Right hindlimb (tissue), 1 donor: ENCODE measurements around the gene TBC1D19.
"Not testable (repeated sequence)": the region's sequence is repeated elsewhere in the genome, so short reads cannot be mapped to it uniquely, and the experiment has no call there.

ENCODE experiments used
- DNase-seq: peaks from one replicate; pipeline ENCODE4 v3.0.0-alpha.2; 2018

TBC1D19 gene

GRCh38 chr4:26687728-26688127 is 103.8 kb downstream of the TBC1D19 start:
- no peak for DNase-seq

GRCh38 chr4:26690506-26690905 is 106.6 kb downstream of the TBC1D19 start:
- no peak for DNase-seq

- no peak for DNase-seq
Observed at GRCh38 chr4:26692014-26692726, 108.3 kb downstream of the TBC1D19 start.

- not testable (repeated sequence) for DNase-seq
Observed at GRCh38 chr4:26694131-26694530, 110.2 kb downstream of the TBC1D19 start.

- no peak for DNase-seq
Observed at GRCh38 chr4:26700110-26700509, 116.2 kb downstream of the TBC1D19 start.

GRCh38 chr4:26701095-26701494 is 117.2 kb downstream of the TBC1D19 start:
- no peak for DNase-seq

GRCh38 chr4:26701786-26702227 is 117.9 kb downstream of the TBC1D19 start:
- no peak for DNase-seq

- DNase-seq = no peak
Observed at GRCh38 chr4:26707342-26707741, 123.5 kb downstream of the TBC1D19 start.

- no peak for DNase-seq
Observed at GRCh38 chr4:26709246-26709645, 125.4 kb downstream of the TBC1D19 start.

- DNase-seq = no peak
Observed at GRCh38 chr4:26713563-26714151, 129.8 kb downstream of the TBC1D19 start.

- DNase-seq = no peak
Observed at GRCh38 chr4:26715636-26716242, 131.9 kb downstream of the TBC1D19 start.

- DNase-seq = no peak
Observed at GRCh38 chr4:26717332-26717731, 133.4 kb downstream of the TBC1D19 start.

GRCh38 chr4:26719954-26720552 is 136.2 kb downstream of the TBC1D19 start:
- DNase-seq = no peak

- no peak for DNase-seq
Observed at GRCh38 chr4:26721685-26722084, 137.8 kb downstream of the TBC1D19 start.

- no peak for DNase-seq
Observed at GRCh38 chr4:26723216-26723615, 139.3 kb downstream of the TBC1D19 start.

- DNase-seq = no peak
Observed at GRCh38 chr4:26724534-26724933, 140.7 kb downstream of the TBC1D19 start.

- DNase-seq = no peak
Observed at GRCh38 chr4:26726655-26727387, 142.9 kb downstream of the TBC1D19 start.

GRCh38 chr4:26727844-26728243 is 144.0 kb downstream of the TBC1D19 start:
- DNase-seq = no peak

- DNase-seq = no peak
Observed at GRCh38 chr4:26729027-26729426, 145.1 kb downstream of the TBC1D19 start.

- DNase-seq = no peak
Observed at GRCh38 chr4:26729547-26729946, 145.7 kb downstream of the TBC1D19 start.

GRCh38 chr4:26731351-26732035 is 147.6 kb downstream of the TBC1D19 start:
- DNase-seq = no peak

GRCh38 chr4:26732356-26732755 is 148.5 kb downstream of the TBC1D19 start:
- no peak for DNase-seq
